ENCODE data around the gene ACTG1.

The ACTG1 gene

DNA sequence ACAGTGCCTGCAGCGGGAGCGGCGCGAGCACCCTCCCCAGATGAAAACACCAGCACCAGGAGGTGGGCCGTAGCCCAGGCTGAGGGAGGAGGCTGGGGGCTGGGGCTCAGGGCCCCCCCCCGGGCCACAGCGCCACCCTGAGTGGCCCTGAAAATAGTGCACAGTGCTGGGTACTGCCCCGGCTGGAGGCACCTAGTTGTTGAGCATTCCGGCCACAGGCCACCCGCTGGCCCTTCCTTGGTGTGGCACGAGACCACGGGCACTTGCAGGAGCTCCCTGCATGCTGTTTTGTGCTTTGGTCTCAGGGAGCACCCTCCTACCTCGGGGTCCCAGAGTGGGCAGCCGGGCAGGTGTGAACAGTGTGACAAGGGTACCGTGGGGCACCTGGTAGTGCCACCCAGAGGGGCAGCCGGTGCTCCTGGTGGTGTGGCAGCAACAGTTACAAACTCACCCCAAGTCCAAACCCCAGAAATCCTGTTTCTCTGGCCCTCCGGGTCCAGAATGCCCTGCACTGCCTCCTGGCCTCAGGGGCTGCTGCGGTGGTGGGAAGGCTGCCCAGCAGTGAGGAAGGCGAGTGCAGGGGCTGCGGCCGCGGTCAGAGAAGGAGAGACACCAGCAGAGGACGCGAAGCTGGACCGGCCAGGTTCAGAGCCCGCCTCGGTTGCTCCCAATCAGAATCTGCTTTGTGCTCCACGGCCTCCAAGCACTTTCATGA, 27.5 kb upstream of the ACTG1 start:
- TF ChIP-seq GATA2 (IDR thresholded peaks at IDR 0.05; ENCODE audit: low read depth, low read length) (no peak), GATA3 (IDR thresholded peaks at IDR 0.05; ENCODE audit: low read depth, low read length) (no peak)

DNA sequence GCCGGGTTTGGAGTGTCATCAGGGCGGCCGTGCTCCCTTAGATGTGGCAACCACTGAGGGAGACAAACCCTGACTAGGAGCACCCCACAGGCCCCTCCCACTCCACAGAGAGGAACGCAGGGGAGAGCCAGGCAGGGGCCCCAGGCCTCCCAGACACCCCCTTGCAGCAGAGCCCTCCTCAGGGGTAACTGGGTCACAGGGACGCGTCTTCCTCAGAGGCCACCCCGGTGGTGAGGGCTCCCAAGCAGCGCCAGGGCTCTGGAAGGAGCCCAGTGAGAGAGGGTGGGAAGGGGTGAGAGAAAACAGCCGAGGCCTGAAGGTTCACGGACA, 26.9 kb upstream of the ACTG1 start:
- TF ChIP-seq GATA2 (IDR thresholded peaks at IDR 0.05; ENCODE audit: low read depth, low read length) (no peak), GATA3 (IDR thresholded peaks at IDR 0.05; ENCODE audit: low read depth, low read length) (no peak)

DNA sequence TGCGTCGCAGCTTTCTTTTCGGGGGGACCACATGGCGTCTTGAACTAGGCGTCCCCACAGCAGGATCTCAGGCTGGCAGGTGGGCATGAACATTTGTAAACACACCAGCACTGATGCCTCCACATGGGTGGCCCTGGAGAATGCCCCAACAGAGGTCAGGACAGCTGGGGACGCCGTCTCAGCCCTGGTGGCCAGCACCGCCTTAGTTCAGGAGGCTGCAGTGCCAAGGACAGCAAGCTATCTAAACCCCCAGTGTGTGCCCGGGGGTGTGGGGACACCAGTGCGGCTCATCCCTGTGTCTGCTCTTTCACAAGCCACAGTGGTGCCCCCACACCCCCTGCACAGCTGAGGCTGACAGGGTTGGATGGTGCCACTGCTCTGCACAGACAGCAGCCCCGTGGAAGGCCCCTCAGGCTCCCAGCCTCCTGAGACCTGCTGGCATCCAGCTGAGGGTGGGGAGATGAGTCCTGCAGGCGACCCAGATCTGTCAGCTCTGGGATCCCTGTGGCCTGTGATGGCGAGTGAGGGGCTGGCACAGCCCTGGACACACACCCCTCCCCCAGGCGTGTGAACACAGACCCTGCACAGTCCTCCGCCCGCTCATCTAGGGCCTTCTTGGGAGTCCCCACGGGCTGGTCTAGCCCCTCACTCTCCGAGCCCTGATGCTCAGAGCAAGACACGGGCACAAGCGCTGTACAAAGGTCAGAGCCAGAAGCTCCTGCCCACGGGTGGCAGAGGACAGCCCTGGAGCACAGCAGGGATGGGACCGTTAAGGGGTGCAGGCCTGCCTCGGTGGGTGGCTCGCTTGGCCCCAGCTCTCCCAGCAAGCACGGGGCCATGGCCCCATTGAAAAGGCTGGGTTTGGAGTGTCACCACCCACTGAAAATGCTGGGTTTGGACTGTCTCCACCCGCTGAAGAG, 26.3 kb upstream of the ACTG1 start:
- no peak for TF ChIP-seq GATA3 (IDR thresholded peaks at IDR 0.05; ENCODE audit: low read depth, low read length)
- TF ChIP-seq GATA2 (IDR thresholded peaks at IDR 0.05; ENCODE audit: low read depth, low read length): no peak

DNA sequence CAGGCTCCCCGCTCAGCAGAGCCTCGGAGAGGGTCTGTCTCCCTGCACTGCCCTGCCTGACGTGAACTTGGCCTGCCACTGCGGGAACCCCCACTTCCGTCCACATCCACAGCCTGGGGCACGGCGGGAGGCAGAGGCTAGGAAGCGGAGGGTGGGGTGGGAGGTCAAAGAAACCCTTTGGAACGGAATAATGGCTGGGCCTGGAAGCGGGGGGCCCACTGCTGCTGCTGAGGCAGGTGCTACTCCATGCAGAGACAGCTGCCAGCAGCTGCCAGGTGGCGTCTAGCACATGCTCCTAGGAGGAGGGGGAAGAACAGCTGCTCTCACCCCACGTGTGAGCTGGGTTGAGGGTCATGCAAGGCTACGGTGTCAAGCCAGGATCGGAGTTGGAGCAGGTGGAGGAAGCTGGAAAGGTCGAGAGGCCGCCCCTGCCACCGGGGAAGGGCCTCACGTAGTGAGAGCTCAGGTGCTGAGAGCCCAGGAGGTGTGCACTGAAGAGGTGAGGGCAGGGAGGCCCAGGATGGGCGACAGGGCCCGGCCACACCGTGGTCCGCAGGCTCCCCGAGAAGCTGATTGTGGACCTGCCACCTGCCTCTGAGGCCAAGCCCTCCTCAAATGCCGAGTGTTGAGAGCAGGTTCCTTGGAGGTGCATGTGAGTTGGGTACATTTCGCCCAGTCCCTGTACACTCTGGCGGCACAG, 25.4 kb upstream of the ACTG1 start:
- TF ChIP-seq GATA2 (IDR thresholded peaks at IDR 0.05; ENCODE audit: low read depth, low read length) (no peak), GATA3 (IDR thresholded peaks at IDR 0.05; ENCODE audit: low read depth, low read length) (no peak)

DNA sequence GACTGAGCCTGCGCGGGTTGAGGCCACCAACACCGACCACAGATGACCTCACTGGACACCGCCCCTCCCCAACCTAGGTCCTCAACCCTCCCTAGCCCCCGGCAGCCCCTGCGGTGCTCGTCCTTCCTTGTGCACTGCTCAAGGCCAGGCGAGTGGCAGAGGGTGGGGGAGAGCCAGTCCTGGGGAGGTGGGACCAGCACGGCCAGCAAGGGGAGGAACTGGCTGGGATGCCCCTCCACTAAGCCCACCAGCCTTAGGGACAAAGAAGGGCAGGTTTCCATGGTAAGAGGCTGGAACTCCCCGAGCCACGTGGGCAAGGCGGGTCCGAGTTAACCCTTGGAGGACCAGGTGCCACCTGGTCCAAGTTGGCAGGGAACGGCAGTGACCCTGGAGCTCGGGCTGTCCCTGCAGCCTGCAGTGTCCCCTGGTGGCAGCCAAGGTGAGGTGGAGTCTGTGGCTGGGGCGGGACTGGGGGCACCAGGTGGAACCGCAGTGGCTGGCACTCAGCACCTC, 24.8 kb upstream of the ACTG1 start:
- no peak for TF ChIP-seq GATA3 (IDR thresholded peaks at IDR 0.05; ENCODE audit: low read depth, low read length)
- TF ChIP-seq GATA2 (IDR thresholded peaks at IDR 0.05; ENCODE audit: low read depth, low read length): no peak

DNA sequence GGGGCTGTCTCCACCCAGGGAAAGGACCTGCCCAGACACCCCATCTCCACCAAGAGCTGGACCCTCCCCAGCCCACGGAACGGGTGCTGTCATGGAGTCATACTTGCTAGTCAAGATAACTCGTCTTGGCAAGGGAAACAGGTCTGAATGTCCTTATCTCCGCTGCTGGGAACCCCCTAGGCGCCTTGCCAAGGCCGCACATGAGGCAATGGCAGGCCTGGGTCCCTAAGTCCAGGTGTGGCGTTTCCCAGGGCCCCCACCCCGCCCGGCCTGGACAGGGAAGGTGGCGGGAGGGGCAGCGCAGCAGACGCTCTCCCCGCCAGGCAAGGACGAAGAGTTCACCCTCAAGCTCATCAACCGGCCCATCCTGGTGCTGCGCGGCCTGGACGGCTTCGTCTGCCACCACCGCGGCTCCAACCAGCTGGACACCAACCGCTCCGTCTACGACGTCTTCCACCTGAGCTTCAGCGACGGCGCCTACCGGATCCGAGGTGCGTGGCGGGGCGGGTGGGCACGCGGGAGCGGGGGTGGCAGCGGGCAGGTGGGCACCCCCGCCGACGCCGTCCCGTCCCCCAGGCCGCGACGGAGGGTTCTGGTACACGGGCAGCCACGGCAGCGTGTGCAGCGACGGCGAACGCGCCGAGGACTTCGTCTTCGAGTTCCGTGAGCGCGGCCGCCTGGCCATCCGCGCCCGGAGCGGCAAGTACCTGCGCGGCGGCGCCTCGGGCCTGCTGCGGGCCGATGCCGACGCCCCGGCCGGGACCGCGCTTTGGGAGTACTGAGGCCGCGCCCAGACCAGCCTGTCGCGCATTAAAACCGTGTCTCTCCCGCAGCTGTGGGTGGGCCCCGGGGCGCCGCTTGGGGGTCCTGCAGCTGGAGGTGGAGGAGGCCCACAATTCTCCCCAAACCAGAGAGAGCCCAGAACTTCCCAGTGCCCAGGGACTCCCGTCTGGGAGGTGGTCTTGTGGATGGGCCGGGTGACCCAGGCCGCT, 24.0 kb upstream of the ACTG1 start:
- TF ChIP-seq GATA3 (IDR thresholded peaks at IDR 0.05; ENCODE audit: low read depth, low read length) (no peak), GATA2 (IDR thresholded peaks at IDR 0.05; ENCODE audit: low read depth, low read length) (0 out of 2 replicates have a peak, but pooled peaks have one; percentile 55)

DNA sequence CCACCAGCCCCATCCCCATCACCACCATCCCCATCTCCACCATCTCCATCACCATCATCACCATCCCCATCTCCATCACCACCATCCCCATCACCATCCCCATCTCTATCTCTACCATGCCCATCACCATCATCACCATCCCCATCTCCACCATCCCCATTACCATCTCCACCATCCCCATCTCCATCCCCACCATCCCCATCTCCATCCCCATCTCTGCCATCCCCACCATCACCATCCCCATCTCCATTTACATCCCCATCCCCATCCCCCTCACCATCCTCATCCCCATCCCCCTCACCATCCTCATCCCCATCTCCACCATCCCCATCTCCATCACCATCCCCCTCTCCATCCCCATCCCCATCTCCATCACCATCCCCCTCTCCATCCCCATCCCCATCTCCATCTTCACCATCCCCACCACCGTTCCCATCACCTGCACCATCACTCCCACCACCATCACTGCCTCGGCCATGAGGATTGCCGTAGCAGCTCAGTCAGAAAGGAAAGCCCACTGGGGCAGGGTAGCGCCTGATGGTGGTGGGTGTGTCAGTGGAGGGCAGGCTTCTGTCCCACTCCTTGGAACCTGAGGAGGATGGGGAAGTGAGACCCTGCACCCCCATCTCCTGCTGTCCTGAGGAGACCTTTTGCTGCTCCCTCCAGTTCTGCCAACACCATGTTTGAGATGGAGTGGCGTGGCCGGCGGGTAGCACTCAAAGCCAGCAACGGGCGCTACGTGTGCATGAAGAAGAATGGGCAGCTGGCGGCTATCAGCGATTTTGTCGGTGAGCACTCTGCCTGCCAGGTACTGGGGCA, 23.1 kb upstream of the ACTG1 start:
- no peak for TF ChIP-seq GATA2 (IDR thresholded peaks at IDR 0.05; ENCODE audit: low read depth, low read length)
- no peak for TF ChIP-seq GATA3 (IDR thresholded peaks at IDR 0.05; ENCODE audit: low read depth, low read length)

DNA sequence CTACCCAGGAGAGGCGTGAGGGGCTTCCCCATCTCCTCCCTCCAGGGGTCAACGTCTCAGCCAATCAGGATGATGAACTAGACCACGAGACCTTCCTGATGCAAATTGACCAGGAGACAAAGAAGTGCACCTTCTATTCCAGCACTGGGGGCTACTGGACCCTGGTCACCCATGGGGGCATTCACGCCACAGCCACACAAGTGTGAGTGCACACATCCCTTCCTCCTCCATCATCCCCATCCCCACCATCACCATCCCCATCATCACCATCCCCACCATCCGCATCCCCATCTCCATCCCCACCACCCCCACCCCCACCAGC, 22.4 kb upstream of the ACTG1 start:
- no peak for TF ChIP-seq GATA3 (IDR thresholded peaks at IDR 0.05; ENCODE audit: low read depth, low read length)
- no peak for TF ChIP-seq GATA2 (IDR thresholded peaks at IDR 0.05; ENCODE audit: low read depth, low read length)

DNA sequence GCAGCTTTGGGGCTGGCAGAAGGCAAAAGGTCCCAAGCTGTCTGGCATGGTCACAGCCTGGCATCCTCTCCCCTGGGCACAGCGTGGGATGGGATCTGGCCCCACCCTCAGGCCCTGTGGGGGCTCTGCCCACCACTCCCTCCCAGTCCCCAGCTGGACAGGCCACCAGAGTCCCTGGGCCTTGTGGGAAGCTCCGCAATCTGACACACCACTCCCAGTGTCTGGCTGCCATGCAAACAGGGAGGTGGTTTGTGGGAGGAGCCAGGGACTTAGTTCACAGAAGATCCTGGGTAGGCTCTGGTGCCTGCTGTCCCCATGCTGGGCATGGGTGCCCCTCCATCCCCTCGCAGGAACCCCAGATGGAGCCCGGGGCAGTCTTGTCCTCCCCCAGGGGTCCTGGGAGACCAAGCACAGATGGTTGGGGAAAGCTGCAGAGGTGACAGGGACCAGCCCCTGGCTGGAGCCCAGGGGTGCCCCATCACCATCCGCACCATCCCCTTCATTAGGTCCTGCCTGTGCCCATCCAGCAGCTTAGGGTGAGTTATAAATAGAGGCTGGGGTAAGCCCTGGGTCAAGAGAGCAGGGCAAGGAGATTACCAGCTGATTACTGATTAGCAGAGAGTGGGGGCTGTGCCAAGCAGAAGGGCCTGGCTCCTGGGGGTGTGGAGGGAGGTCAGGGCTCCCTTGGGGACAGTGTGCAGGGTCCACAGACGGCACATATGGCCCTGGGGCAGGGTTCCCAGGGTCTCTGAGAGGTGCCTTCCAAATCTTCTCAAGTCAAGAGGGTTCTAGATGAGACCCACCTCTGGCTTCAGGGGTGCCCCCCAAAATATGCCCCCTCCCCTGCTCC, 21.8 kb upstream of the ACTG1 start:
- no peak for TF ChIP-seq GATA2 (IDR thresholded peaks at IDR 0.05; ENCODE audit: low read depth, low read length)
- TF ChIP-seq GATA3 (IDR thresholded peaks at IDR 0.05; ENCODE audit: low read depth, low read length): no peak

DNA sequence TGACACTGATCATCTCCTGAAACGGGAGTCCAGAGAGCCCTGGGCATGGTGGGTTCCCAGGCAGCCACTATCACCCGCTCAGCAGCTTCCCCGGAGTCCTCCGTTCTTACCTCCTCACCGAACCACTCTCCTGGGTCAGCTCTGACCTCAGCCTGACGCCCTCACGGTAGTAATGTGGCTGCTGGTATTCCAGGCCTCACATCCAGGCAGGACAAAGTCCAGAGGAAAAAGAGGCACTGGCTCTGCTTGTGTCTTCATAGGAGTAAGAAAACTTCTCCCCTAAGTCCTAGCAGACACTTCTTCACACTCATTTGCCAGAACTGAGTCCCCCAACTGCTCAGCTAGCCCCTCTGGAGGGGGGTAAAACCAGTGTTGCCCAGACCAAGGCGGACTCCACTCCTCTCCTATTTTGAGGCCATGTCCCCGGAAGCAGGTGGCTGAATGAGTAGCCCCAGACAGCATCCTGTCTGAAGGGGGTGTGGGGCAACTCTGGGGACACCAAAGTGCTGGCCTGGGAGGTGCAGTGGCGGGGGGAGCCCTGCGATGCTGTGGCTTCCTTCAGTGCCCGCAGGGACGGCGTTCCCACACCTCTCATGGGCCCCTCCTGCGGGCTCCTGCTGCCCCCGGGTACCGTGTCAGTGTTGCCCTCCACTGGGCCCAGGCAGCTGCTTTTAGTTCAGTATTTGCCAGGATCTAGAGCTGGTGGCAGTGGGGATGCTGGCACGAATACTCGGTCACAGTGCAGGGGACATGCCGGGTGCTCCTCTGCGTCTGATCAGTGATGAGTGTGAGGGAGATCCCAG, 20.9 kb upstream of the ACTG1 start:
- TF ChIP-seq GATA2 (IDR thresholded peaks at IDR 0.05; ENCODE audit: low read depth, low read length): no peak
- no peak for TF ChIP-seq GATA3 (IDR thresholded peaks at IDR 0.05; ENCODE audit: low read depth, low read length)

Measured in SH-SY5Y (cell line).